GM21737 (cell line): ENCODE data around the gene PLAC8L1.

Experiments used
- ATAC-seq: cut with Tn5 transposase; IDR thresholded peaks from one replicate; pipeline ENCODE4 v1.9.1; 2021; ENCODE audit warnings: mild to moderate bottlenecking, moderate library complexity; ENCODE audit not compliant: unreplicated experiment

Gene PLAC8L1

GRCh38 chr5:146047396-146047795 lies 58.0 kb downstream of the PLAC8L1 start:
- no peak for ATAC-seq

GRCh38 chr5:146043722-146044121 lies 61.7 kb downstream of the PLAC8L1 start:
- no peak for ATAC-seq

- no peak for ATAC-seq
Observed at GRCh38 chr5:146042628-146043279, 62.6 kb downstream of the PLAC8L1 start.

GRCh38 chr5:146041180-146041789 lies 64.1 kb downstream of the PLAC8L1 start:
- ATAC-seq: no peak

- no peak for ATAC-seq
Observed at GRCh38 chr5:146040527-146040926, 64.8 kb downstream of the PLAC8L1 start.

- no peak for ATAC-seq
Observed at GRCh38 chr5:146039420-146039819, 66.0 kb downstream of the PLAC8L1 start.

GRCh38 chr5:146034605-146035004 lies 70.8 kb downstream of the PLAC8L1 start:
- no peak for ATAC-seq
